PC-9 (cell line): Measurements from ENCODE around the gene MDM4.

Experiments
- EZH2 ChIP-seq: fragments of 200-600 bp; sonication (generic); IDR thresholded peaks from 2 replicates; pipeline ENCODE4 v1.8.0; 2017; ENCODE audit warnings: antibody characterized with exemption, low read depth
- TF ChIP-seq, protein P1 (sequence below): fragments of 200-600 bp; sonication (generic); conservative IDR thresholded peaks from 2 replicates; pipeline ENCODE4 v1.6.1; 2017; ENCODE audit warnings: mixed run types, antibody characterized with exemption, mild to moderate bottlenecking, moderate library complexity

DNA sequence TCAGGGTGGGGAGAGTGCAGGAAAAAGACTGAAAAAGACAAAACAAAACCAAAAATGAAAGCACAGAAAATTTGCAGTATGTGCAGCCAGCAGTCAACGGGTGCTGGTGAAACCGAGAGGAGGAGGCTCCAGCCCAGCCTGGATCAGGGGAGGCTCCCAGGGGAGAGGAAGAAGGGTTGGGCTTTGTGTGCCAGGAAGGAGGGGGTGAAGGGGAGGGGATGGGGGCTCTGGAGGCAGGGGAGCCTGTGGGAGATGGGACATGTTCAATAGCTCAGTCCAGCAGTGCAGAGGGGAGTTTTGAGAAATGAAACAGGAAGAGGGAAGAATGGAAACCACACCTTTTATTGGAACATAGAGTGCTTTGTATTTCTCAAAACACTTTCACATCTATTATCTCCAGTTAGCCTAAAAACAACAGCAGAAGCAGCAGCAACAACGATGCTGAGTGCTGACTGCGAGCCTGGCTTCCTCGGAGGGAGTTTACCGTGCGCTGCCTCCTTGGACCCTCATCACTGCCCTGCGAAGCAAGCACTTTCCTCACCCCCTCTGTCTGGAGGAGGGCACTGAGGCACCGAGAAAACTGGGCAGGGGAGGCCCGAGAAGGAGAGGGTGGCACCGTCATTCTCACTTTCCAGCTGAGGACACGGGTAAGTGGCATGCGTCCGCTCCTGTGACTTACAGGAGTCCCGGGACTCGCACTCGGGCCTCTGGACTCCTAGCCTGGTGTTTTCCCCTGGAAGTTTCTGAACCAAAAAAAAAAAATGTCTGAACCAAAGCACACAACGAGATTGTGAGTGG lies 62.9 kb downstream of the MDM4 start:
- no peak for TF ChIP-seq EZH2
- TF ChIP-seq, protein P1, sequence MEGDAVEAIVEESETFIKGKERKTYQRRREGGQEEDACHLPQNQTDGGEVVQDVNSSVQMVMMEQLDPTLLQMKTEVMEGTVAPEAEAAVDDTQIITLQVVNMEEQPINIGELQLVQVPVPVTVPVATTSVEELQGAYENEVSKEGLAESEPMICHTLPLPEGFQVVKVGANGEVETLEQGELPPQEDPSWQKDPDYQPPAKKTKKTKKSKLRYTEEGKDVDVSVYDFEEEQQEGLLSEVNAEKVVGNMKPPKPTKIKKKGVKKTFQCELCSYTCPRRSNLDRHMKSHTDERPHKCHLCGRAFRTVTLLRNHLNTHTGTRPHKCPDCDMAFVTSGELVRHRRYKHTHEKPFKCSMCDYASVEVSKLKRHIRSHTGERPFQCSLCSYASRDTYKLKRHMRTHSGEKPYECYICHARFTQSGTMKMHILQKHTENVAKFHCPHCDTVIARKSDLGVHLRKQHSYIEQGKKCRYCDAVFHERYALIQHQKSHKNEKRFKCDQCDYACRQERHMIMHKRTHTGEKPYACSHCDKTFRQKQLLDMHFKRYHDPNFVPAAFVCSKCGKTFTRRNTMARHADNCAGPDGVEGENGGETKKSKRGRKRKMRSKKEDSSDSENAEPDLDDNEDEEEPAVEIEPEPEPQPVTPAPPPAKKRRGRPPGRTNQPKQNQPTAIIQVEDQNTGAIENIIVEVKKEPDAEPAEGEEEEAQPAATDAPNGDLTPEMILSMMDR = no peak
